Endodermal cell (in vitro differentiated cells): Measurements from ENCODE around the gene PRKX. TPM values are rescaled to one million over a fixed set of nuclear protein-coding genes. Genes with fewer than 3 reads are reported as not detected.

Experiments used
- DNase-seq: peaks from one replicate; pipeline ENCODE4 v3.0.0-alpha.2; 2017
- H3K27ac ChIP-seq: 2 replicates; pipeline ENCODE4 v1.5.1; 2013; ENCODE audit warnings: mild to moderate bottlenecking, low read depth, low read length, moderate library complexity
- H3K27me3 ChIP-seq: 2 replicates; pipeline ENCODE4 v1.6.1; 2013; ENCODE audit warnings: mild to moderate bottlenecking, low read length, moderate library complexity; ENCODE audit not compliant: insufficient read depth, control insufficient read depth, poor library complexity, severe bottlenecking
- H3K36me3 ChIP-seq: 2 replicates; pipeline ENCODE4 v1.7.0; 2013; ENCODE audit warnings: mild to moderate bottlenecking, low read length, moderate library complexity; ENCODE audit not compliant: control insufficient read depth, insufficient read depth
- H3K4me1 ChIP-seq: one replicate; pipeline ENCODE4 v1.7.0; 2013; ENCODE audit warnings: low read length; ENCODE audit not compliant: control insufficient read depth, insufficient read depth
- H3K4me3 ChIP-seq: 2 replicates; pipeline ENCODE4 v1.5.1; 2013; ENCODE audit warnings: mild to moderate bottlenecking, low read length, moderate library complexity
- H3K9ac ChIP-seq: 2 replicates; pipeline ENCODE4 v1.6.1; 2013; ENCODE audit warnings: mild to moderate bottlenecking, low read length, moderate library complexity; ENCODE audit not compliant: poor library complexity, severe bottlenecking; ENCODE audit errors: extremely low read depth
- H3K9me3 ChIP-seq: 2 replicates; pipeline ENCODE4 v1.6.1; 2013; ENCODE audit warnings: mild to moderate bottlenecking, low read length, moderate library complexity; ENCODE audit not compliant: control insufficient read depth
- H3K27ac Mint-ChIP-seq: 2 replicates; pipeline ENCODE4 v1.8.0; 2020; ENCODE audit warnings: mixed read lengths
- H3K27me3 Mint-ChIP-seq: 2 replicates; pipeline ENCODE4 v1.8.0; 2021; ENCODE audit warnings: mild to moderate bottlenecking, mixed read lengths; ENCODE audit not compliant: insufficient read depth
- H3K36me3 Mint-ChIP-seq: 2 replicates; pipeline ENCODE4 v1.8.0; 2020; ENCODE audit warnings: low read depth, mixed read lengths
- H3K4me1 Mint-ChIP-seq: 2 replicates; pipeline ENCODE4 v1.8.0; 2020; ENCODE audit warnings: mixed read lengths
- H3K4me3 Mint-ChIP-seq: 2 replicates; pipeline ENCODE4 v1.8.0; 2020; ENCODE audit warnings: mild to moderate bottlenecking, moderate library complexity, mixed read lengths
- H3K9me3 Mint-ChIP-seq: 2 replicates; pipeline ENCODE4 v1.8.0; 2020; ENCODE audit warnings: mild to moderate bottlenecking, mixed read lengths
- CTCF ChIP-seq: fragments of 200-600 bp; sonication (generic); conservative IDR thresholded peaks from 2 replicates; pipeline ENCODE4 v1.5.0; 2021; ENCODE audit warnings: antibody characterized with exemption, mild to moderate bottlenecking
- WGBS, 2 experiments: methylation state at CpG; one replicate each; pipeline versions ENCODE4 v1.1.5 to v1.1.7; 2013; ENCODE audit warnings: missing lambda C conversion rate in 2 of 2, mixed read lengths in 1 of 2; ENCODE audit not compliant: insufficient coverage in 1 of 2, insufficient read length in 1 of 2; 5-methylcytosine and 5-hydroxymethylcytosine counted together
- total RNA-seq, 2 donors: library from RNA; stranded (reverse); fragmentation: NEBNext Ultra II Directional in 1 of 2; extraction: Animal tissue kit (Norgen Biotek cat#: 25700) in 1 of 2; gene quantifications; 2 replicates in 1 of 2; 3 replicates in 1 of 2; pipeline ENCODE4 v1.2.1, GENCODE V29; 2021

Gene PRKX
- total RNA-seq, 2 donors from 2014 or later, result 24.7 to 73.7 TPM

- Histone ChIP-seq H3K27ac (no peak overlapping the region), H3K9me3 (no peaks in the 10 kb centered on the region), H3K4me1 (no peaks in the 10 kb centered on the region), H3K9ac (no peak overlapping the region), H3K27me3 (no peaks in the 10 kb centered on the region), H3K36me3 (peaks cover 28% of the 10 kb centered on the region), H3K4me3 (no peak overlapping the region)
- Mint-ChIP-seq H3K9me3 (no peaks in the 10 kb centered on the region), H3K4me1 (no peaks in the 10 kb centered on the region), H3K27me3 (no peaks in the 10 kb centered on the region), H3K36me3 (peaks cover 72% of the 10 kb centered on the region), H3K4me3 (no peak overlapping the region), H3K27ac (no peak overlapping the region)
- DNase-seq, result no peak
- no peak for TF ChIP-seq CTCF
- 97% methylated on average over 4 of the region's 4 CpGs; no CpG with 5 or more reads in 1 of the 2 experiments for WGBS, 2 experiments
Measured at GRCh38 chrX:3609810-3610209, 103.6 kb downstream of the PRKX start.

GRCh38 chrX:3603026-3603661 lies 110.3 kb downstream of the PRKX start:
- TF ChIP-seq CTCF, result no peak
- H3K9ac ChIP-seq, result no peak overlapping the region
- DNase-seq, result no peak
- H3K4me3 ChIP-seq, result no peak overlapping the region
- H3K4me3 Mint-ChIP-seq, result no peak overlapping the region
- H3K27ac ChIP-seq, result no peak overlapping the region
- no peaks in the 10 kb centered on the region for H3K27me3 Mint-ChIP-seq
- no peaks in the 10 kb centered on the region for H3K4me1 ChIP-seq
- H3K27me3 ChIP-seq, result no peaks in the 10 kb centered on the region
- no peaks in the 10 kb centered on the region for H3K9me3 Mint-ChIP-seq
- no peaks in the 10 kb centered on the region for H3K9me3 ChIP-seq
- H3K27ac Mint-ChIP-seq, result no peak overlapping the region
- H3K36me3 Mint-ChIP-seq, result peaks cover 29% of the 10 kb centered on the region
- H3K36me3 ChIP-seq, result peaks cover 7% of the 10 kb centered on the region
- 95% methylated on average over 7 of the region's 10 CpGs; no CpG with 5 or more reads in 1 of the 2 experiments for whole genome bisulfite sequencing, 2 experiments
- no peaks in the 10 kb centered on the region for H3K4me1 Mint-ChIP-seq

GRCh38 chrX:3599802-3600430 lies 113.5 kb downstream of the PRKX start:
- 89 to 96% methylated on average over 3 to 7 of the region's 7 CpGs for WGBS, 2 experiments
- H3K4me3 ChIP-seq, result no peak overlapping the region
- no peaks in the 10 kb centered on the region for H3K4me1 ChIP-seq
- no peak for TF ChIP-seq CTCF
- H3K36me3 Mint-ChIP-seq, result peaks cover 18% of the 10 kb centered on the region
- no peaks in the 10 kb centered on the region for H3K9me3 ChIP-seq
- H3K9ac ChIP-seq, result no peak overlapping the region
- H3K4me1 Mint-ChIP-seq, result no peaks in the 10 kb centered on the region
- H3K27ac Mint-ChIP-seq, result no peak overlapping the region
- no peak for DNase-seq
- no peak overlapping the region for H3K4me3 Mint-ChIP-seq
- no peaks in the 10 kb centered on the region for H3K27me3 ChIP-seq
- no peaks in the 10 kb centered on the region for H3K36me3 ChIP-seq
- H3K27ac ChIP-seq, result no peak overlapping the region
- peaks cover 6% of the 10 kb centered on the region for H3K9me3 Mint-ChIP-seq
- H3K27me3 Mint-ChIP-seq, result no peaks in the 10 kb centered on the region
